Muscle of back (tissue), 11 donors: ENCODE results near the gene ATP5PD. TPM values are rescaled to one million over a fixed set of nuclear protein-coding genes. Genes with fewer than 3 reads are reported as not detected.
"Not testable (repeated sequence)": the region's sequence is repeated elsewhere in the genome, so short reads cannot be mapped to it uniquely, and the experiment has no call there.

Source experiments
- DNase-seq, 3 donors: peaks; one replicate each; pipeline versions ENCODE4 v3.0.0 to v3.0.0-alpha.2; 2013
- polyA plus RNA-seq, 10 donors: library from polyadenylated mRNA; unstranded; fragments of 120-200 nt; gene quantifications; one replicate each; pipeline ENCODE4 v1.2.1, GENCODE V29; 2013; ENCODE audit not compliant: insufficient read length in 10 of 10

Gene ATP5PD
- polyA plus RNA-seq, 10 donors, result 236 to 279 (median 251) TPM

- DNase-seq, result no peak
Measured at GRCh38 chr17:75079023-75079373, 32.2 kb upstream of the ATP5PD start.

DNA sequence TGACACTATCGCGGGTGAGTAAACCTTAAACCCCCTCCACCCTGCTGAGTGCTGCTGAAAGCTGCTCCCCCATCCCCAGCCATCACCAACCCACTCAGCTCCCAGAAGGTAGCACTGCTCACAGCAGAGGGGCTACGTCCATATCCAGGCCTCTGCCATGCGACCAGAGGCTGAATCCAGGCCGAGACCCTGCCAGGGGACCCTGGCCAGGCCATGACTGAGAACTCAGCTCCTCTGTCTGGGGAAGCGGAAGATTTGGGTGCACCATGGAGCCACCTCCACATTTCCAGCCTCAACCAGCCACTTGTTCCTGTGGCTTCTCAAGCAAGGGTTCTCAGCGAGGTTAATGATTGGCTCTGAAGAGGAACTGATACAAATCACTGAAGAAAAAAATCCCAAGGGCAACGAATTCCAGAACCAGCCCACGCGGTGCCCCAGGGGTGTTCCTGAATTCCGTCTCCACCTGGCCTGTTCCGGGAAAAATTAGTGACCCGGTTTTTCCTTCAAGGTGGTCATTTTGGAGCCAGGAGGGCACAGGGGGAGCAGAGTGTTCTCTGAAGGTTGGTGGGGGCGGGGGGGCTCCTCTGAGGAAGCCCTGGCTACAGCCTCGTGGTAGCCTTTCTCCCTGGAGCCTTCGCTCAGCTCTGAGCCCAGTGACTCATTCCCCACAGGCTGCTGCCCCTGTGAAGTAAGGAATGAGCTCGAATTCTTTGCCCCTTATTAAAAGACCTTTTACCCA is 31.7 kb upstream of the ATP5PD start:
- peak in 1 of 3 donors; percentile 42 for DNase-seq

GRCh38 chr17:75077496-75078283 is 30.9 kb upstream of the ATP5PD start:
- peak in 1 of 3 donors; percentile 79 for DNase-seq

DNA sequence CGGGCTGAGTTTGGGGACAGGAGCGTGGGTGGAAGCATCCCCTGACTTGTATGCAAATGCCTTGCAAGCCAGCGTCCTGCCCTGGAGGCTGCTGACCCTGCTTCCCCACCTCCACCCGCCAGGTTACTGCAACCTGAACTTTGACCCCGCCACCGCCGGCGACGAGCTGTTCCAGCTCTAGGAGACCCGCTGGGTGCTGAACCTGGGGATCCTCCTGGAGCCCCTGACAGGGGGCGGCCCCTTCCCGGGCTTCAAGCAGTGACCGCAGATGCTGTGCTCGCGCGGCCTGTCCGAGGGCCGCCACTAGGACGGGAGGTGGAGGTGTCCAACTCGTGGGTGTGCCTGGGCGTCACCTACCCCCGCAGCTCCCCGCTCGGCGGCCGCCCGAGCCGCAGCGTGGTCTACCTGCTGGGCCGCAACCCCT is 30.3 kb upstream of the ATP5PD start:
- no peak for DNase-seq

DNA sequence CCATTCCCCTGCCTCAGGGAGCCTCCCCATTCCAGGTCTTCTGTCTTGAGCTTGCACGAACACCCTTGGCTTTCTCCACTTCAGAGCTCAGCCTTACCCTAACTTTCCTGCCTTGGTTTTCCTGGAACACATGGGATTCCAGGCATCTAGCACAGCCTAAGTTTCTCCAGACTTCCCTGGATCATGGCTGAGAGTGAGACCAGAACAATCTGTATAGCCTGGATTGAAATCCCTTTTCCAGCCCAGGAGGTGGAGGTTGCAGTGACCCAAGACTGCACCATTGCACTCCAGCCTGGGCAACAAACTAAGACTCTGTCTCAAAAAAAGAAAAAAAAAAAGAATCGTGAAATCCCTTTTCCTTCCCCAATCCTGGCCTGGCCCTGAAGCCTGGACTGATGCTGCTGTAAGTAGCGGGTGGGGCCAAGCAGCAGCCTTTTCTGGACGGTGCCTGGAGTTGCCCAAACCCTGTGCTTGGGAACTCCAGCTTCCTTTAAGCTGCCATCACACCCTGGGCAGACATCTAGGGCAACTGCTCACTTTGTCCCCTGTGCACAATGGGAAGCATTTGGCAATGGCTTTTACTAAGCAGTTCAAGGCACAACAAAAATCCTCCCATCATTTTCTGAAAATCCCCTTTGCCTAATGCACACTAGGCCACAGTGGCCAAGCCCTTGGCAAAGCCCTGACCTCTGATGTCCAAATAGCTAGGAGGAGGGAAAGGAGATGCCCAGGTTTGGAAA is 29.0 kb upstream of the ATP5PD start:
- DNase-seq, result peak in 1 of 3 donors; percentile 61

- DNase-seq, result peak in 2 of 3 donors; percentile 84 to 91
Measured at GRCh38 chr17:75074532-75074931, 27.8 kb upstream of the ATP5PD start.

GRCh38 chr17:75073618-75074047 is 26.9 kb upstream of the ATP5PD start:
- DNase-seq, result peak in 2 of 3 donors; percentile 51 to 77

GRCh38 chr17:75072909-75073308 is 26.1 kb upstream of the ATP5PD start:
- DNase-seq, result not testable (repeated sequence)

DNA sequence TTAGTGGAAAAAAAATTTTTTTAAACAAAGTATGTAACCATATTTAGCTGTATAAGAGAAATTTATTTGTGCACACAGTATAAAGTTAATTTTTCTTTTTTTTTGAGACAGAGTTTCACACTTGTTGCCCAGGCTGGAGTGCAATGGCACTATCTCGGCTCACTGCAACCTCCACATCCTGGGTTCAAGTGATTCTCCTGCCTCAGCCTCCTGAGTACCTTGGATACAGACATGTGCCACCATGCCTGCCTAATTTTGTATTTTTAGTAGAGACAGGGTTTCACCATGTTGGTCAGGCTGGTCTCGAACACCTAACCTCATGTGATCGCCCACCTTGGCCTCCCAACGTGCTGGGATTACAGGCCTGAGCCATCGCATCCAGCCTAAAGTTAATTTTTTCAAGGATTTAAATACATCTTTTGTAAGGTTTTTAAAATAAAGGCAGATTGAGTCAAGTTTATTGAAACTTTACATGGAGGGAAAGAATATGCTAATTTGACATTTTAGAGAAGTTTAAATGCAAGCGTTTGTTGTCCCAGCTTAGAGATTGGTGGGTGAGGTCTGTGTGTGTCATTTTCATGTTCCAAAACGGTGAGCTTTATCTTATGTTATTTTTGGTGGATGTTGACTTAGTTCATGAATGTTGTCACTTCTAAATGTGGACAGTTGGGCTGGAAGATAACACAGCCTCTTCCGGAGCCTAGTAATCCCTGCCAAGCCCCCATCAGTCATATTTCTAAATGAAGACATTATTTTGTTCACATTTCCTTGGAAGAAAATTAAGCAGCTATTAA is 24.9 kb upstream of the ATP5PD start:
- DNase-seq, result not testable (repeated sequence)

DNA sequence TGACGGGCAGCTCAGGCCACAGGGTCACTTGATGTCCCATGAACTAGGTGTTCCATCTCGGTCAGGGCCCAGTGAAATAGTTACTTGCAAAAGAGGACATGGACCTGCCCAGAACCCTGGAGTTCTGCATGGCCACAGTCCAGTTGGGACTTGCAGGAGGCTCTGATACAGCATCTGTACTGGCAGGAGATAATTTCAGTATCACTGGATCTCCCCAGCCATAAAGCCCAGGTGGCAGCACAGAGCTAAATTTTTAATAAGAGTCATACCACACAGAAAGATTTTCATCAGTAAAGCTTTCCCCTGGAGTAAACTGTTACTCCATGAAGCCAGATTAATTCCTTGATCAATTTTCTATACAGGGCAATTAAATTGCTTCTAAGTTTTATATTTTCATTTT is 23.0 kb upstream of the ATP5PD start:
- DNase-seq, result no peak

- no peak for DNase-seq
Measured at GRCh38 chr17:75068750-75069149, 22.0 kb upstream of the ATP5PD start.

- DNase-seq, result no peak
Measured at GRCh38 chr17:75067856-75068255, 21.1 kb upstream of the ATP5PD start.

DNA sequence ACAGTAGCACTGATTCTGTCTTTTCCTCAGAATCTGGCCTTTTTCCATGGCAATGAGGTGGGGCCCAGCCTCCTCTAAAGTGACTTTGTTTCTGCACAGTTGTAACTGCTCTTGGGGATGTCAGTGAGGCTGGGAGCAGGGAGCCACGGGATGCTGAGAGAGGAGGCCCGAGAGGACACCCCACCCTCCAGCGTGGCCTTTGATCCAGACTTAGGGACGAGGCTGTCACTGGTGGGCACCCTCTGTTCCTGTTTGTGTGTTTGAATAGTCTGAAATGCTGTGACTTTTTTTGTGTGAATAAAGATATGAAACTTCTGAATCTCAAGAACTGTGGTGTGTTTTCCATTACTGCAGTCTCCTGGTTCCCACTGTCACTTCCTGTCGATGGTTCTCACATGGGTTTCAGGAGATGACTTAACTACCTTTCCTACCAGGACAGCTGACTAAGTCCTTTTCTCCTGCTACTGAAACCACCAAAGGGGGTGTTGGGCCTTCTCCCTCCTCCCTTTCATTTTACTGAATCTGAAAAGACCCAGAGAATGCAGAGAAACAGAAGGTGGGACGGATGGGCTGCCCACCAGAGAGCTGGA is 18.9 kb upstream of the ATP5PD start:
- no peak for DNase-seq

DNA sequence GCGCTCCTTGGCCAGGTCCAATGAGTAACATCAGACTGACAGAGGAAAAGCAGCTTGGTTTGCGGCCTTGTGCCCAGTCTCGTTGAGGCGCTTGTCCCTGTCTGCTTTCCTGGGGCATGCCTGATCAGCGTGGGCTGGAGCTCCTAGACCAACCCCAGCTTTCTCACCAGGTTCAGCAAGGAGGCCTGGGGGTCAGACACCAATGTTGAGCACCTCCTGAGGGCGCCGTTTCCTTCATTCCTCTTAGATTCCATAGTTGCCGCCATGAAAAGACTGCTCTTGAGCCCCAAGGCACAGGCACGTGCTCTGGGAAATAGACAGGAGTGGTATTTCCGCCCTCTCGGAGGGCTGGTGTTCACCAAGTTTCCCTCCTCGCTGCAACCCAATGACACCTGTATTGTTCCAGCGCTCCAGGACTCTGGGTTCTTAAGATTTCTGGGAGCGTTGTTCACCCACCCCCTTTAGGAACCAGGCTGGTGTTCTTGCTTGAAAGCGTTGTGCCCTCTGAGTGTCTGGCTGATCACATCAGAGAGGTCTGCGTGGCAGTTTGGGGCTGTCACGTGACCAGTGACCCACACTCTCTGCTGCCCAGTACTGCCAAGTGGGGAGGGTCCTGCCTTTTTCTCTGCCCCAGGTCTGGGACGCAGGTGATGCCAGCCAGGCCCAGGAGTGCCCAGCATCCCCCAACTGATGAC is 18.2 kb upstream of the ATP5PD start:
- DNase-seq, result no peak

- DNase-seq, result no peak
Measured at GRCh38 chr17:75064460-75064859, 17.7 kb upstream of the ATP5PD start.

DNA sequence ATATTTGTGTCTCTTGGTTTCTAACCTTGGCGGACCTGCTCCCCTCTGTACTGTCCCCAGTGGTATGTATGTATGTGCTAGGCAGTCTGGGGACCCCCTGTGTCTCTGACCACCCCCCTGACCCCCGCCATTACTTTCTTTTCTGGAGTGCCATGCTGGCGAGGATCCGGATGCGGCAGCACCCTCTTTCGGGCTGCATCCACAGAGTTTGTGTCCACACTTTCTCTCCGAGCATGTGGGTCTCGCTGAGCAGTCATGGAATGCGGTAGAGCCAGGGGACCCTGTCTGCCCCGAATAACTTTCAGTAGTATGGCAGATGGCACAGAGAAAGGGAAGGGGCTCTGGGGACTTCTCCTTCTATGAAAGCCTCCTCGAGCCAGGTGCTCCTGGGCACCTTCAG is 17.3 kb upstream of the ATP5PD start:
- no peak for DNase-seq

DNA sequence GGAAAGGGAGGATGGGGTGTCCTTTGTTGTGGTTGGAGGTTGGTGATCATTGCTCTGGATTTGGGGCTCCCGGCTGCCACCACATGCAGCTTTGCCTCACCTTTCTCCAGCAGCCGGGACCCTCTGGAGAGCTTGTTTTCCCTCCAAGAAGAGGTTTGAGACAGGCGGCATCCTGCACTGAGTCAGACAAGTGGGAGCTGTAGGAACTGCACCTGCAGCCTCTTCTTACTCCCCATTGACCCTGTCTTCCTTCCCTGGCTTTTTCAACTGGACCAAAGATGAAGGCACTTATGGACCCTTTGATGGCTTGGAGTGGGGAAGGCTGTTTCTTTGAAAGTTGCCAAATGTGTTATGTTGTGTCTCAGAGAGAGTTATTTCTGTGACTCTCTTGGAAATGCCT is 16.9 kb upstream of the ATP5PD start:
- DNase-seq, result no peak

GRCh38 chr17:75063201-75063600 is 16.4 kb upstream of the ATP5PD start:
- no peak for DNase-seq

GRCh38 chr17:75061618-75062017 is 14.8 kb upstream of the ATP5PD start:
- DNase-seq, result no peak

GRCh38 chr17:75061055-75061438 is 14.3 kb upstream of the ATP5PD start:
- no peak for DNase-seq
